OCI-LY7 (cell line): ENCODE data around the gene TRPC5OS.

Experiments used
- CTCF ChIP-seq: fragments of 200-600 bp; sonication (generic); conservative IDR thresholded peaks from 2 replicates; pipeline ENCODE4 v1.5.1; 2014; ENCODE audit warnings: mild to moderate bottlenecking, antibody characterized with exemption, low read length, moderate library complexity, mixed read lengths
- EZH2phosphoT487 ChIP-seq: fragments of 200-600 bp; sonication (generic); IDR thresholded peaks from 2 replicates; pipeline ENCODE4 v1.6.1; 2018; ENCODE audit warnings: low read depth, borderline replicate concordance, mild to moderate bottlenecking, mixed run types, antibody characterized with exemption, low read length, moderate library complexity, mixed read lengths

DNA sequence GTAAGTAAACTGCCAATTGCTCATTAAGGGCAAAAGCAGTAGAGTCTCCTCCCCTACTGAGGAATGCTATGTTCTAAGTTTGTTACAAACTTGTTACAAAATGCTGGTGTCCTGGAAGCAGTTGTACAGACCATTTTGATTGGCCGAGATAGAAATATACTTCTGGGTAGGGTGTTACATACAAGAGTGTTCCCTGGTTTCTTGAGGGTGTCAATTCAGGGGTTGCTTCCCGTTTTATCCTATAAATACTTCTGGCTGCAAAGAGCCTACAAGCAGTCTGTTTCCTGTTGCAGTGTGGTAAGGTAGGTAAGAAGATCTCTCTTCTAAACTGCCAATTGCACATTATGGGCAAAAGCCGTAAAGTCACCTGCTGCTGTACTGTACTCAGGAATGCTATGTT lies 5.7 kb downstream of the TRPC5OS start:
- TF ChIP-seq CTCF (no peak), EZH2phosphoT487 (no peak)
